ENCODE results near the gene TMEM151A.
A peak's percentile ranks its signal among the peaks of the same experiment; 100 is the strongest.

The TMEM151A gene

GRCh38 chr11:66328302-66329144 lies 36.8 kb downstream of the TMEM151A start:
- TF ChIP-seq EZH2 (optimal IDR thresholded peaks at IDR 0.05; ENCODE audit: low read depth, low read length) (no peak), EZH2phosphoT487 (IDR thresholded peaks at IDR 0.05; ENCODE audit: low read length) (no peak), CTCF (IDR thresholded peaks at IDR 0.05; ENCODE audit: low read length) (peak; percentile 91)

GRCh38 chr11:66329165-66329673 lies 37.5 kb downstream of the TMEM151A start:
- H3K36me3 ChIP-seq (replicated peaks; ENCODE audit: insufficient read depth, low read length), result no peaks in the 10 kb centered on the region
- no peak overlapping the region for H2AFZ ChIP-seq (ENCODE audit: low read length)
- no peaks in the 10 kb centered on the region for H3K79me2 ChIP-seq (ENCODE audit: low read length)
- peaks cover 43% of the 10 kb centered on the region for H3K27me3 ChIP-seq (replicated peaks; ENCODE audit: insufficient read depth, low read length)
- H3K4me2 ChIP-seq (ENCODE audit: low read depth, low read length), result no peak overlapping the region
- H3K9me3 ChIP-seq (replicated peaks; ENCODE audit: insufficient read depth, low read length), result no peaks in the 10 kb centered on the region
- H3K4me3 ChIP-seq (ENCODE audit: low read length), result no peak overlapping the region
- no peaks in the 10 kb centered on the region for H4K20me1 ChIP-seq (ENCODE audit: insufficient read depth, low read length)
- H3K4me1 ChIP-seq (ENCODE audit: low read length), result no peaks in the 10 kb centered on the region
- TF ChIP-seq EZH2 (optimal IDR thresholded peaks at IDR 0.05; ENCODE audit: low read depth, low read length) (no peak), CTCF (IDR thresholded peaks at IDR 0.05; ENCODE audit: low read length) (no peak)
- DNase-seq, result no peak
- no peak overlapping the region for H3K27ac ChIP-seq (ENCODE audit: low read length)
- H3F3A ChIP-seq (ENCODE audit: insufficient read depth, low read length), result no peaks in the 10 kb centered on the region
- H3K9ac ChIP-seq (ENCODE audit: low read length), result no peak overlapping the region
- no peaks in the 10 kb centered on the region for H3K9me2 ChIP-seq (replicated peaks; ENCODE audit: insufficient read depth, low read length)

More at GRCh38 chr11:66328302-66329144, 36.8 kb downstream of the TMEM151A start:
- Histone ChIP-seq H3K36me3 (replicated peaks; ENCODE audit: insufficient read depth, low read length) (no peaks in the 10 kb centered on the region), H3K9ac (ENCODE audit: low read length) (no peak overlapping the region), H3F3A (ENCODE audit: insufficient read depth, low read length) (no peaks in the 10 kb centered on the region), H3K4me1 (ENCODE audit: low read length) (no peaks in the 10 kb centered on the region), H3K9me2 (replicated peaks; ENCODE audit: insufficient read depth, low read length) (no peaks in the 10 kb centered on the region), H3K4me2 (ENCODE audit: low read depth, low read length) (peak overlapping the region; percentile 33; the same call in 1 of the 2 replicates), H3K79me2 (ENCODE audit: low read length) (no peaks in the 10 kb centered on the region), H3K9me3 (replicated peaks; ENCODE audit: insufficient read depth, low read length) (no peaks in the 10 kb centered on the region), H3K27ac (ENCODE audit: low read length) (no peak overlapping the region), H3K4me3 (ENCODE audit: low read length) (peak overlapping the region; percentile 16; the same call in 1 of the 2 replicates), H2AFZ (ENCODE audit: low read length) (peak overlapping the region; percentile 33), H3K27me3 (replicated peaks; ENCODE audit: insufficient read depth, low read length) (peaks cover 37% of the 10 kb centered on the region), H4K20me1 (ENCODE audit: insufficient read depth, low read length) (no peaks in the 10 kb centered on the region)
- peak; percentile 63 for DNase-seq

- Histone ChIP-seq H3K4me1 (ENCODE audit: low read length) (no peaks in the 10 kb centered on the region), H3K9me2 (replicated peaks; ENCODE audit: insufficient read depth, low read length) (no peaks in the 10 kb centered on the region), H3K9ac (ENCODE audit: low read length) (no peak overlapping the region)
These were observed 39.2 kb downstream of the TMEM151A start for GRCh38 chr11:66330931-66331330.

More at GRCh38 chr11:66330931-66331330, 39.2 kb downstream of the TMEM151A start:
- Histone ChIP-seq H3K79me2 (ENCODE audit: low read length) (no peaks in the 10 kb centered on the region), H4K20me1 (ENCODE audit: insufficient read depth, low read length) (no peaks in the 10 kb centered on the region), H3K4me3 (ENCODE audit: low read length) (no peak overlapping the region), H3K27ac (ENCODE audit: low read length) (no peak overlapping the region), H2AFZ (ENCODE audit: low read length) (no peak overlapping the region), H3K27me3 (replicated peaks; ENCODE audit: insufficient read depth, low read length) (peaks cover 55% of the 10 kb centered on the region), H3K4me2 (ENCODE audit: low read depth, low read length) (no peak overlapping the region), H3K9me3 (replicated peaks; ENCODE audit: insufficient read depth, low read length) (no peaks in the 10 kb centered on the region), H3K36me3 (replicated peaks; ENCODE audit: insufficient read depth, low read length) (no peaks in the 10 kb centered on the region), H3F3A (ENCODE audit: insufficient read depth, low read length) (no peaks in the 10 kb centered on the region)
- TF ChIP-seq EZH2phosphoT487 (IDR thresholded peaks at IDR 0.05; ENCODE audit: low read length), result no peak
- no peak for TF ChIP-seq CTCF (IDR thresholded peaks at IDR 0.05; ENCODE audit: low read length)
- TF ChIP-seq EZH2 (optimal IDR thresholded peaks at IDR 0.05; ENCODE audit: low read depth, low read length), result no peak
- DNase-seq, result no peak
